PFSK-1 (cell line): ENCODE data around the gene DMKN.

ENCODE experiments used
- FOXP2 ChIP-seq: optimal IDR thresholded peaks from 2 replicates; pipeline ENCODE3; 2011; ENCODE audit warnings: borderline replicate concordance, control low read depth, inconsistent platforms; ENCODE audit not compliant: insufficient read depth; ENCODE audit errors: extremely low read length, extremely low read depth
- POLR2AphosphoS5 ChIP-seq: IDR thresholded peaks from 2 replicates; pipeline ENCODE4 v1.6.1; 2012; ENCODE audit warnings: low read depth, mild to moderate bottlenecking, control low read depth, low read length, moderate library complexity
- SIN3A ChIP-seq: IDR thresholded peaks from 2 replicates; pipeline ENCODE4 v1.6.1; 2012; ENCODE audit warnings: mild to moderate bottlenecking, low read length, moderate library complexity, borderline replicate concordance; ENCODE audit not compliant: insufficient read depth
- TAF1 ChIP-seq: IDR thresholded peaks from 2 replicates; pipeline ENCODE4 v1.6.1; 2012; ENCODE audit warnings: low read length, control low read depth, borderline replicate concordance; ENCODE audit not compliant: insufficient read depth
- TF ChIP-seq, protein P1 (sequence below), 2 experiments: IDR thresholded peaks; 2 replicates each; pipeline versions ENCODE4 v1.6.1 to v1.8.0; 2011 to 2012; ENCODE audit warnings: low read depth in 2 of 2, low read length in 2 of 2, control low read depth in 1 of 2, inconsistent platforms in 1 of 2, mild to moderate bottlenecking in 1 of 2, moderate library complexity in 1 of 2; ENCODE audit not compliant: insufficient read depth in 1 of 2

DMKN gene

DNA sequence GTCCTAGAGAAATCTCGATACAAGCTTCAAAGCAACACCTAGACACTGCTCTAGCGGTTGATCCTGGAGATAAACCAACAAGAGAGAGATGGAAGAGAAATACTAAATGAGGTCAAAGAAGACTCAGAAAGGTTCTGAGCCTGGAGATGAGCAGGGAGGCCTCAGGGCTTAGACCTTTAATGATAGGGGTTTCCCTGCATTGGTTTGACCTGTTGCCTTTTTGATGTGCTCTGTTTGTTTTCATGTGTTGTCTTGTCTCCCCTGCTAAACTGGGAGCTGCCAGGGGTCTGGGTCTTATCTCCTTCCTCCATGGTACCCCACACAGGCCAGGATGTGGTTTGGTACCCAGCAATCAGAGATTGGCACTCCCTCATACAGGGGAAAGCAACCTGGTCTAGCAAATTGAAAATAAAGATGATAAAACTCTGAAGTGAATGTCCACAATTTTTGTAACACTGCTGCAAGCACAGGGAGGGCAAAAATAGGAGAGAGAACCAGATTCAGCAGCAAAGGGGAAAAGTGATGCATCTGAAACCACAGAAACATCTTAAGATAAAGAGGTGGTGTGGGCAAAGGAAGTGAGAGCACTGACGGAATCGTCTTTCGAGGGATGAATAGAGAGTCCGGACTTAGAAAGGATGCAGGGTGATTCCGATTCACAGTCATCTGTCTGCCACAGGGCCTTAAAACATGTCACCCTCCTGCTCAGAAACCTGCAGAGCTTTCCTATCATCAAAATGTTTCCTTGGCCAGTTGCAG, 61.9 kb downstream of the DMKN start:
- TF ChIP-seq POLR2AphosphoS5 (no peak), SIN3A (no peak)
- TF ChIP-seq, protein P1, sequence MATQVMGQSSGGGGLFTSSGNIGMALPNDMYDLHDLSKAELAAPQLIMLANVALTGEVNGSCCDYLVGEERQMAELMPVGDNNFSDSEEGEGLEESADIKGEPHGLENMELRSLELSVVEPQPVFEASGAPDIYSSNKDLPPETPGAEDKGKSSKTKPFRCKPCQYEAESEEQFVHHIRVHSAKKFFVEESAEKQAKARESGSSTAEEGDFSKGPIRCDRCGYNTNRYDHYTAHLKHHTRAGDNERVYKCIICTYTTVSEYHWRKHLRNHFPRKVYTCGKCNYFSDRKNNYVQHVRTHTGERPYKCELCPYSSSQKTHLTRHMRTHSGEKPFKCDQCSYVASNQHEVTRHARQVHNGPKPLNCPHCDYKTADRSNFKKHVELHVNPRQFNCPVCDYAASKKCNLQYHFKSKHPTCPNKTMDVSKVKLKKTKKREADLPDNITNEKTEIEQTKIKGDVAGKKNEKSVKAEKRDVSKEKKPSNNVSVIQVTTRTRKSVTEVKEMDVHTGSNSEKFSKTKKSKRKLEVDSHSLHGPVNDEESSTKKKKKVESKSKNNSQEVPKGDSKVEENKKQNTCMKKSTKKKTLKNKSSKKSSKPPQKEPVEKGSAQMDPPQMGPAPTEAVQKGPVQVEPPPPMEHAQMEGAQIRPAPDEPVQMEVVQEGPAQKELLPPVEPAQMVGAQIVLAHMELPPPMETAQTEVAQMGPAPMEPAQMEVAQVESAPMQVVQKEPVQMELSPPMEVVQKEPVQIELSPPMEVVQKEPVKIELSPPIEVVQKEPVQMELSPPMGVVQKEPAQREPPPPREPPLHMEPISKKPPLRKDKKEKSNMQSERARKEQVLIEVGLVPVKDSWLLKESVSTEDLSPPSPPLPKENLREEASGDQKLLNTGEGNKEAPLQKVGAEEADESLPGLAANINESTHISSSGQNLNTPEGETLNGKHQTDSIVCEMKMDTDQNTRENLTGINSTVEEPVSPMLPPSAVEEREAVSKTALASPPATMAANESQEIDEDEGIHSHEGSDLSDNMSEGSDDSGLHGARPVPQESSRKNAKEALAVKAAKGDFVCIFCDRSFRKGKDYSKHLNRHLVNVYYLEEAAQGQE (IDR thresholded peaks at IDR 0.05; ENCODE audit: insufficient read depth in 1 of 2, low read depth in 2 of 2, low read length in 2 of 2), result no peak

DNA sequence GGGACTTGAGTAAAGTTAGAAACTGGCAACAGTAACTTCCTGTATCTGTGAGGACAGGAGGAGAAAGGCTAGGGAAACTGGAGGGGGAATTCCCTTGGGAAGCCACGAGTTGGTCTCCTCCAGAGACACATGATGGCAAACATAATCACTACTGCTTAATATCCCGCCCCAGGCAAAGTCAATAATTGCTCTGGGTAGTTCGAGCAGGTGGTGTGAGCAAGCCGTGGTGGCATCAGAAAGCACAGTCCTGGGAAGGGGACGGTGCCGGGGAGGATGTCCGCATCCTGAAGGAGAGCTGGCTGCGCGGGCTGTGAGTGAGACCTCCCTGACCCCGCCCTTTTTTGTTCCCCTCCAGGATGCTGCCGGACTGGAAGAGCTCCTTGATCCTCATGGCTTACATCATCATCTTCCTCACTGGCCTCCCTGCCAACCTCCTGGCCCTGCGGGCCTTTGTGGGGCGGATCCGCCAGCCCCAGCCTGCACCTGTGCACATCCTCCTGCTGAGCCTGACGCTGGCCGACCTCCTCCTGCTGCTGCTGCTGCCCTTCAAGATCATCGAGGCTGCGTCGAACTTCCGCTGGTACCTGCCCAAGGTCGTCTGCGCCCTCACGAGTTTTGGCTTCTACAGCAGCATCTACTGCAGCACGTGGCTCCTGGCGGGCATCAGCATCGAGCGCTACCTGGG, 63.9 kb downstream of the DMKN start:
- no peak for TF ChIP-seq FOXP2
- TF ChIP-seq, protein P1 (IDR thresholded peaks at IDR 0.05; ENCODE audit: insufficient read depth in 1 of 2, low read depth in 2 of 2, low read length in 2 of 2), result no peak
- no peak for TF ChIP-seq POLR2AphosphoS5
- no peak for TF ChIP-seq TAF1
- no peak for TF ChIP-seq SIN3A

DNA sequence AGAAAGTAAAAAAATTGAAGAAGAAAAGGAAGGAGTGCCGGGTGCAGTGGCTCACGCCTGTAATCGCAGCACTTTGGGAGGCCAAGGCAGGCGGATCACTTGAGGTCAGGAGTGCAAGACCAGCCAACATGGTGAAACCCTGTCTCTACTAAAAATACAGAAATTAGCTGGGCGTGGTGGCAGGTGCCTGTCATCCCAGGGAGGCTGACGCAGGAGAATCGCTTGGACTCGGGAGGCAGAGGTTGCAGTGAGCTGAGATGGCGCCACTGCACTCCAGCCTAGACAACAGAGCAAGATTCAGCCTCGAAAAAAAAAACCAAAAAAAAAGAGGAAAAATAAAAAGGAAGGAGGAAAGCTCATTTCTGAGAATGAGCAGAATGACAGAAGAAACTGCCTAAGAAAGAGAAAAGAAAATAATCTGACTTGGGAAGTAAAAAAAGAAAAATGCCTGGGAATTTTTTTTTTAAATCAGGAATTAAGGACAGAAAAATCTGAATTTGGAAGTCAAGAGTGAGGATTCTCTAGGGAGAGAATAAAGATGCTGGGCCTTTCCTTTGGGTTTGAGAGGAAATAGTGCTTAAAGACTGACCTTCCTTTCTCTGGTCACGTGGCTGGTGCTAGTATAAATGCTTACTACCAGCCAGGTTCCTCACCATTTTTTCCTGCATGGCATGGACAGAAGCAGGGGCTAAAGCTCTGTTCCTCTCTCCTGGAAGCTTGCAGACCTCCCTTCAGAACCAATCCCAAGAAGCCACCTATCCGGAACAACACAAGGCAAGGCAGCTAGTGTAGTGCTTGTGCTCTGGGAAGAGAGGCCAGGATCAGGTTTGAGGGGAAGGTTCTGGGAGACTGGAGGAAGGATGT, 65.6 kb downstream of the DMKN start, which contains the start of gene FFAR2:
FFAR2 (plus strand) TSS at position 652 of the 864 bp plus-strand sequence. CDS start 1,458 bp downstream, outside the sequence.
- TF ChIP-seq POLR2AphosphoS5, result no peak
- no peak for TF ChIP-seq SIN3A
- TF ChIP-seq TAF1, result no peak
- TF ChIP-seq, protein P1 (IDR thresholded peaks at IDR 0.05; ENCODE audit: insufficient read depth in 1 of 2, low read depth in 2 of 2, low read length in 2 of 2), result no peak
- TF ChIP-seq FOXP2, result no peak
